GM12892 (cell line): ENCODE data around the gene HMGA1.

Experiments
- POLR2A ChIP-seq: IDR thresholded peaks from 2 replicates; pipeline ENCODE4 v1.6.1; 2011; ENCODE audit warnings: low read depth, low read length, control low read depth
- TAF1 ChIP-seq: IDR thresholded peaks from 2 replicates; pipeline ENCODE4 v1.6.1; 2011; ENCODE audit warnings: low read depth, mild to moderate bottlenecking, control low read depth, low read length, borderline replicate concordance

GRCh38 chr6:34243131-34243771 lies 6.6 kb downstream of the HMGA1 start:
- TF ChIP-seq TAF1 (no peak), POLR2A (no peak)
